CD4-positive, CD25-positive, alpha-beta regulatory T cell (primary cell): Measurements from ENCODE around the gene ANGPTL5. TPM values are rescaled to one million over a fixed set of nuclear protein-coding genes. Genes with fewer than 3 reads are reported as not detected.

Experiments
- ATAC-seq, 2 donors: fragments of 150-1000 bp; cut with Tn5 transposase; one replicate each; pipeline ENCODE4 v1.10.0; 2021; ENCODE audit warnings: low read depth in 2 of 2, moderate number of reproducible peaks in 2 of 2, moderate library complexity in 1 of 2
- DNase-seq, 3 donors: peaks; one replicate each; pipeline versions ENCODE4 v3.0.0 to v3.0.0-alpha.2; 2012 to 2022; ENCODE audit warnings: mixed read lengths in 1 of 3
- H3K27ac ChIP-seq: one replicate; pipeline ENCODE4 v1.7.0; 2013; ENCODE audit warnings: mild to moderate bottlenecking, low read length; ENCODE audit not compliant: insufficient read depth, poor library complexity, severe bottlenecking
- H3K27me3 ChIP-seq: one replicate; pipeline ENCODE4 v1.7.0; 2013; ENCODE audit warnings: low read length; ENCODE audit not compliant: control insufficient read depth, insufficient read depth
- H3K36me3 ChIP-seq: one replicate; pipeline ENCODE4 v1.7.0; 2013; ENCODE audit warnings: mild to moderate bottlenecking, low read length, moderate library complexity; ENCODE audit not compliant: control insufficient read depth, insufficient read depth
- H3K4me1 ChIP-seq: 2 replicates; pipeline ENCODE4 v1.7.0; 2013; ENCODE audit warnings: mild to moderate bottlenecking, low read length; ENCODE audit not compliant: insufficient read depth, control insufficient read depth, poor library complexity, severe bottlenecking
- H3K4me3 ChIP-seq: one replicate; pipeline ENCODE4 v1.7.0; 2013; ENCODE audit warnings: low read depth, mild to moderate bottlenecking, low read length, moderate library complexity
- H3K9me3 ChIP-seq, 2 experiments: 1 replicate in 1 of 2; 2 replicates in 1 of 2; pipeline ENCODE4 v1.7.0; 2013; ENCODE audit warnings: low read length in 2 of 2, mild to moderate bottlenecking in 1 of 2, moderate library complexity in 1 of 2; ENCODE audit not compliant: control insufficient read depth in 2 of 2
- H3K27ac Mint-ChIP-seq, 3 donors: one replicate each; pipeline ENCODE4 v1.8.0; 2020 to 2022; ENCODE audit warnings: mild to moderate bottlenecking in 3 of 3, mixed read lengths in 3 of 3, moderate library complexity in 2 of 3
- H3K27me3 Mint-ChIP-seq: one replicate; pipeline ENCODE4 v1.8.0; 2022; ENCODE audit warnings: mild to moderate bottlenecking, mixed read lengths
- H3K36me3 Mint-ChIP-seq: one replicate; pipeline ENCODE4 v1.8.0; 2020; ENCODE audit warnings: mixed read lengths
- H3K4me1 Mint-ChIP-seq, 4 donors: one replicate each; pipeline ENCODE4 v1.8.0; 2020 to 2022; ENCODE audit warnings: mixed read lengths in 4 of 4, mild to moderate bottlenecking in 1 of 4
- H3K4me3 Mint-ChIP-seq, 4 donors: one replicate each; pipeline ENCODE4 v1.8.0; 2020 to 2022; ENCODE audit warnings: mild to moderate bottlenecking in 4 of 4, mixed read lengths in 4 of 4, moderate library complexity in 3 of 4
- H3K9me3 Mint-ChIP-seq, 7 donors: one replicate each; pipeline ENCODE4 v1.8.0; 2020 to 2022; ENCODE audit warnings: mixed read lengths in 7 of 7, mild to moderate bottlenecking in 3 of 7, moderate library complexity in 2 of 7
- polyA plus RNA-seq, 4 donors: library from polyadenylated mRNA; unstranded; fragments of 300-500 nt; fragmentation: Illumina TruSeq; gene quantifications; one replicate each; pipeline ENCODE4 v1.2.3, GENCODE V29; 2021
- total RNA-seq: library from RNA; stranded (reverse); gene quantifications from one replicate; pipeline ENCODE4 v1.2.3, GENCODE V29; 2022

ANGPTL5 gene
- total and polyA plus RNA-seq, 5 donors from 2014 or later = 0.07 TPM; not detected in 4

DNA sequence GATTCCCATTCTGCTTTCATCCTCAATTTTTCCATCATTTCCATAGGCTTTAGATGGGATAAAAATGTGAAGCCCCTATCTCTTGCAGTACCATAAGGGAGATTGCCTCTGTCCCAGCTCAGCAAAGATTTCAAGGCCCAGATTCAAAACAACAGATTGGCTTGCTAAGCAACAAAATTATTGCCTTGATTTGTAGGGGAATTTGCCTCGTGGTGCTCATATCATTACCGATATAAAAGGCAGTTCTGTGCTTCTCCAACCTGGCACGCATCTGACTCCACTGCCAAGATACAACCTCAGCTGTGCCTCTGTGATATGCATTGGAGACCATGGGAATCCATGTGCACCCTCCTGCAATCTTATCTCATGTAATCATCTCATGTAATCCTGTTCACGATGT, 26.6 kb downstream of the ANGPTL5 start:
- H3K27ac Mint-ChIP-seq = no peak overlapping the region
- no peak overlapping the region for H3K27ac ChIP-seq
- H3K4me3 Mint-ChIP-seq = no peak overlapping the region
- H3K36me3 Mint-ChIP-seq = no peaks in the 10 kb centered on the region
- no peaks in the 10 kb centered on the region for H3K36me3 ChIP-seq
- H3K9me3 ChIP-seq = no peaks in the 10 kb centered on the region
- ATAC-seq (no peak), DNase-seq (no peak)
- H3K27me3 Mint-ChIP-seq = peaks cover 16% of the 10 kb centered on the region
- no peaks in the 10 kb centered on the region for H3K27me3 ChIP-seq
- peaks cover 0 to 4% (median 0%) of the 10 kb centered on the region in 4 donors for H3K4me1 Mint-ChIP-seq
- peaks cover 0 to 1% (median 0%) of the 10 kb centered on the region in 7 donors for H3K9me3 Mint-ChIP-seq
- no peaks in the 10 kb centered on the region for H3K4me1 ChIP-seq
- no peak overlapping the region for H3K4me3 ChIP-seq

GRCh38 chr11:101885631-101886030, 30.7 kb downstream of the ANGPTL5 start:
- no peak overlapping the region for H3K27ac ChIP-seq
- no peaks in the 10 kb centered on the region for H3K9me3 ChIP-seq
- Mint-ChIP-seq H3K36me3 (no peaks in the 10 kb centered on the region), H3K9me3 (peaks cover 0 to 1% (median 0%) of the 10 kb centered on the region in 7 donors), H3K4me1 (peaks cover 0 to 4% (median 0%) of the 10 kb centered on the region in 4 donors), H3K27me3 (peaks cover 11% of the 10 kb centered on the region), H3K4me3 (no peak overlapping the region), H3K27ac (no peak overlapping the region)
- ATAC-seq (no peak), DNase-seq (no peak)
- H3K4me1 ChIP-seq = no peaks in the 10 kb centered on the region
- no peak overlapping the region for H3K4me3 ChIP-seq
- peaks cover 4% of the 10 kb centered on the region for H3K27me3 ChIP-seq
- H3K36me3 ChIP-seq = no peaks in the 10 kb centered on the region

DNA sequence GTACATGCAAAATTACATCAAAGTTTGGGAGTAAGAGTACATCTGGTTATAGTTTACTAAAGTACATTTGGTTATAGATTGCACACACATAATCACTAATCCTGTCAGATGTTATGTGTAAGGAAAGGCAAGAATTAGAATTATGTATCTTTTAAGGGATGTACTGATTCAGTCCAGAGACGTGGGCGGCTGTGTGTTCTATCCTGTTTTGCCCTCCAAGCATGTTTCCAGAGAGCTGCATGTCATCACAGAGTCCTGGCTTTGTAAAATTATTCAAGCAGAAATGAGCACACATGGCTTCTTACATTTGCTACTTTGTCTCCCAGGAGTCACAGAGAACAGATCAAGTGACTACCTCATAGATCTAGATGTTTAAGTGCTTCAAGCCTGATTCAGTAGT, 34.7 kb downstream of the ANGPTL5 start:
- H3K4me1 ChIP-seq = no peaks in the 10 kb centered on the region
- no peaks in the 10 kb centered on the region for H3K27me3 Mint-ChIP-seq
- no peak overlapping the region for H3K4me3 Mint-ChIP-seq
- DNase-seq (no peak), ATAC-seq (no peak)
- H3K36me3 ChIP-seq = no peaks in the 10 kb centered on the region
- no peak overlapping the region for H3K27ac ChIP-seq
- H3K4me1 Mint-ChIP-seq = no peaks in the 10 kb centered on the region
- H3K27me3 ChIP-seq = peaks cover 4% of the 10 kb centered on the region
- H3K36me3 Mint-ChIP-seq = no peaks in the 10 kb centered on the region
- no peaks in the 10 kb centered on the region for H3K9me3 ChIP-seq
- peak overlapping the region in 1 of 3 donors; percentile 12 for H3K27ac Mint-ChIP-seq
- H3K9me3 Mint-ChIP-seq = peaks cover 0 to 3% (median 0%) of the 10 kb centered on the region in 7 donors
- H3K4me3 ChIP-seq = no peak overlapping the region

GRCh38 chr11:101880222-101880621, 36.1 kb downstream of the ANGPTL5 start:
- peaks cover 4% of the 10 kb centered on the region for H3K27me3 ChIP-seq
- Mint-ChIP-seq H3K4me3 (no peak overlapping the region), H3K36me3 (no peaks in the 10 kb centered on the region), H3K27ac (no peak overlapping the region), H3K27me3 (no peaks in the 10 kb centered on the region), H3K4me1 (no peaks in the 10 kb centered on the region), H3K9me3 (peaks cover 0 to 3% (median 0%) of the 10 kb centered on the region in 7 donors)
- no peak overlapping the region for H3K4me3 ChIP-seq
- no peaks in the 10 kb centered on the region for H3K4me1 ChIP-seq
- DNase-seq (peak in 1 of 3 donors; percentile 49), ATAC-seq (no peak)
- no peaks in the 10 kb centered on the region for H3K36me3 ChIP-seq
- no peaks in the 10 kb centered on the region for H3K9me3 ChIP-seq
- no peak overlapping the region for H3K27ac ChIP-seq

DNA sequence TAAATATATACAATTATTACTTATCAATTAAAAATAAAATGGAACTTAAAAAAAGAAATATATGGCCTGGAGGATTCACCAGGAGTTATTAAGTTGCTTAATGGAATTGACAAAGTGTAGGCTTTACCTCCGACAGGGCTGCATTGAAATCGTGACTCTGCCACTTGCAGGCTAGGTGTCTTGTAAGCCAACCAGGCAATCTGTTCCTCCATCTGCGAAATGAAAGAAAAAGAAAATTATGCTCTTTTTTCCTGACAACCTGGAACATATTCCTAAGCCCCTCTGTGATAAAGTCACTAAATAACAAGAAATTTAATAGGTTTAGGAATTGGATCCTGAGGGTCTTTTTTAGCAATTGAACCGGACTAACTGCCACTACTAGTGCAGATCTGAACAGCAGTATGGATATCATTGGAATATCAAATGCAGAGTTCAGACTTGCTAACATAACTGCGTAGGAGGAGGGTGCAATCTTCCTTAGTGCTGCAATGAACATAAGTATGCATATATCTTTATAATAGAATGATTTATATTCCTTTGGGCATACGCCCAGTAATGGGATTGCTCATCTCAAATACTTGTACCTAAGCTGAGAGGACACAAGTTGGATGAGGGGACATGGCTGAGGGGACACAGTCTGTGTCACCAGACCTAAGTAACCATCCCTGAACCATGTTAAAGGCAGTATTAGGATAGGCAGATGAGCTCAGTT, 44.0 kb downstream of the ANGPTL5 start:
- H3K9me3 ChIP-seq = no peaks in the 10 kb centered on the region
- H3K36me3 ChIP-seq = no peaks in the 10 kb centered on the region
- H3K27ac Mint-ChIP-seq = no peak overlapping the region
- H3K4me3 ChIP-seq = no peak overlapping the region
- H3K9me3 Mint-ChIP-seq = peaks cover 0 to 2% (median 0%) of the 10 kb centered on the region in 7 donors
- no peak overlapping the region for H3K4me3 Mint-ChIP-seq
- H3K27ac ChIP-seq = no peak overlapping the region
- no peaks in the 10 kb centered on the region for H3K4me1 Mint-ChIP-seq
- no peak for ATAC-seq
- H3K36me3 Mint-ChIP-seq = no peaks in the 10 kb centered on the region
- DNase-seq = no peak
- H3K4me1 ChIP-seq = no peaks in the 10 kb centered on the region
- H3K27me3 Mint-ChIP-seq = no peaks in the 10 kb centered on the region
- no peaks in the 10 kb centered on the region for H3K27me3 ChIP-seq

- Histone ChIP-seq H3K27me3 (no peaks in the 10 kb centered on the region), H3K4me1 (no peaks in the 10 kb centered on the region), H3K36me3 (no peaks in the 10 kb centered on the region), H3K9me3 (no peaks in the 10 kb centered on the region), H3K4me3 (no peak overlapping the region), H3K27ac (no peak overlapping the region)
- peaks cover 0 to 2% (median 0%) of the 10 kb centered on the region in 7 donors for H3K9me3 Mint-ChIP-seq
- no peaks in the 10 kb centered on the region for H3K27me3 Mint-ChIP-seq
- H3K4me1 Mint-ChIP-seq = no peaks in the 10 kb centered on the region
- no peak overlapping the region for H3K4me3 Mint-ChIP-seq
- no peak overlapping the region for H3K27ac Mint-ChIP-seq
- ATAC-seq (no peak), DNase-seq (no peak)
- no peaks in the 10 kb centered on the region for H3K36me3 Mint-ChIP-seq
Measured at GRCh38 chr11:101870510-101870909, 45.8 kb downstream of the ANGPTL5 start.

DNA sequence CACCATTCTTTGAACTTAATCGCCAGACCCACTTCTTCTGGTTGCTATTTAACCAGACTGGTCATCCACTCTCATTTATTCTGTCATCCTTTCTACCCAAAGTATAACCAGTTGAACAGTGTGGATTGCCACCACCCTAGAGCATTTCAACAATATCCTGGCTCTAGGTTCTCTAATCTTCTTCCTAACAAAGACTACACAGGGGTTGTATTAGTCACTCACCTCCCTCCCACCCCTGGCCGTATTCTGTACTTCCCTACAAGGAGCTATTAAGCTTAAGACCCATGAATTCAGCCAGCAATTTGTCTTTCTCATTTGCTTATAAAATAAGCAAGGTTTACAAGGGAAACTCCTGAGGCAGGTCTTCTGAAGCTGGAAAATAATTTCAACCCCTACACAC, 48.4 kb downstream of the ANGPTL5 start:
- H3K4me3 Mint-ChIP-seq = no peak overlapping the region
- no peaks in the 10 kb centered on the region for H3K36me3 Mint-ChIP-seq
- H3K4me1 ChIP-seq = no peaks in the 10 kb centered on the region
- H3K9me3 ChIP-seq = peaks cover 0 to 3% of the 10 kb centered on the region in 2 experiments
- H3K4me1 Mint-ChIP-seq = no peaks in the 10 kb centered on the region
- peaks cover 0 to 2% (median 0%) of the 10 kb centered on the region in 7 donors for H3K9me3 Mint-ChIP-seq
- no peaks in the 10 kb centered on the region for H3K36me3 ChIP-seq
- H3K27ac ChIP-seq = no peak overlapping the region
- no peaks in the 10 kb centered on the region for H3K27me3 Mint-ChIP-seq
- no peak overlapping the region for H3K27ac Mint-ChIP-seq
- H3K4me3 ChIP-seq = no peak overlapping the region
- DNase-seq (no peak), ATAC-seq (no peak)
- no peaks in the 10 kb centered on the region for H3K27me3 ChIP-seq
